ENCODE measurements around the gene DCAF5. TPM values are rescaled to one million over a fixed set of nuclear protein-coding genes. Genes with fewer than 3 reads are reported as not detected.

The DCAF5 gene
- total RNA-seq, 1 donor from 2014 or later = 57.3 TPM

GRCh38 chr14:69139743-69140142, 13.2 kb downstream of the DCAF5 start:
- Histone ChIP-seq H3K4me1 (peaks cover 9% of the 10 kb centered on the region), H3K36me3 (no peaks in the 10 kb centered on the region), H3K27ac (no peak overlapping the region), H3K27me3 (no peaks in the 10 kb centered on the region), H3K9me3 (no peaks in the 10 kb centered on the region), H3K4me3 (no peak overlapping the region)
- intact Hi-C loops (cut with DNase I) = no loop called here
- DNase-seq = no peak
- no peak for ATAC-seq
- no peak for TF ChIP-seq CTCF (IDR thresholded peaks at IDR 0.05)

- Histone ChIP-seq H3K9me3 (no peaks in the 10 kb centered on the region), H3K4me1 (peaks cover 17% of the 10 kb centered on the region), H3K27ac (peak overlapping the region; percentile 8), H3K27me3 (no peaks in the 10 kb centered on the region), H3K36me3 (no peaks in the 10 kb centered on the region), H3K4me3 (no peak overlapping the region)
- DNase-seq (no peak), ATAC-seq (peak; percentile 37)
- TF ChIP-seq CTCF (IDR thresholded peaks at IDR 0.05) = no peak
- intact Hi-C loops (cut with DNase I) = no loop called here
Measured at GRCh38 chr14:69137843-69138535, 14.9 kb downstream of the DCAF5 start.

- ATAC-seq = no peak
- no peak overlapping the region for H3K27ac ChIP-seq
- DNase-seq = no peak
- H3K27me3 ChIP-seq = no peaks in the 10 kb centered on the region
- no peaks in the 10 kb centered on the region for H3K36me3 ChIP-seq
- intact Hi-C loops (cut with DNase I) = no loop called here
- TF ChIP-seq CTCF (IDR thresholded peaks at IDR 0.05) = no peak
- H3K4me3 ChIP-seq = no peak overlapping the region
- no peaks in the 10 kb centered on the region for H3K9me3 ChIP-seq
- peaks cover 22% of the 10 kb centered on the region for H3K4me1 ChIP-seq
Measured at GRCh38 chr14:69137416-69137815, 15.5 kb downstream of the DCAF5 start.

GRCh38 chr14:69135133-69135532, 17.8 kb downstream of the DCAF5 start:
- ATAC-seq (no peak), DNase-seq (no peak)
- H3K27me3 ChIP-seq = no peaks in the 10 kb centered on the region
- H3K9me3 ChIP-seq = no peaks in the 10 kb centered on the region
- H3K4me3 ChIP-seq = no peak overlapping the region
- no peaks in the 10 kb centered on the region for H3K36me3 ChIP-seq
- peaks cover 30% of the 10 kb centered on the region for H3K4me1 ChIP-seq
- intact Hi-C loops (cut with DNase I) = no loop called here
- H3K27ac ChIP-seq = no peak overlapping the region
- no peak for TF ChIP-seq CTCF (IDR thresholded peaks at IDR 0.05)

- intact Hi-C loops (cut with DNase I) = no loop called here
- Histone ChIP-seq H3K27ac (no peak overlapping the region), H3K4me3 (no peak overlapping the region), H3K27me3 (no peaks in the 10 kb centered on the region), H3K4me1 (peaks cover 42% of the 10 kb centered on the region), H3K9me3 (no peaks in the 10 kb centered on the region), H3K36me3 (no peaks in the 10 kb centered on the region)
- ATAC-seq (peak; percentile 55), DNase-seq (no peak)
- no peak for TF ChIP-seq CTCF (IDR thresholded peaks at IDR 0.05)
Measured at GRCh38 chr14:69133206-69134125, 19.5 kb downstream of the DCAF5 start.

Data from upper lobe of right lung (tissue), 1 donor.